Loucy (cell line): ENCODE data around the gene IST1.

Experiments used
- H2AFZ ChIP-seq: fragments of 200-600 bp; sonication (generic); 2 replicates; pipeline ENCODE4 v1.6.0; 2016; ENCODE audit warnings: antibody characterized with exemption, mild to moderate bottlenecking, low read length, moderate library complexity
- H3F3A ChIP-seq: fragments of 200-600 bp; 2 replicates; pipeline ENCODE4 v1.6.0; 2016; ENCODE audit warnings: antibody characterized with exemption, low read depth, mild to moderate bottlenecking
- H3K27me3 ChIP-seq: fragments of 200-600 bp; sonication (generic); 2 replicates; pipeline ENCODE4 v1.6.1; 2014; ENCODE audit warnings: low read length, mild to moderate bottlenecking; ENCODE audit not compliant: insufficient read depth, poor library complexity, severe bottlenecking
- H3K36me3 ChIP-seq: fragments of 200-600 bp; sonication (generic); 2 replicates; pipeline ENCODE4 v1.6.1; 2016; ENCODE audit warnings: low read length; ENCODE audit not compliant: insufficient read depth
- H3K4me1 ChIP-seq: fragments of 200-600 bp; sonication (generic); 2 replicates; pipeline ENCODE4 v1.5.1; 2014; ENCODE audit warnings: low read length, mild to moderate bottlenecking; ENCODE audit not compliant: insufficient read depth, poor library complexity, severe bottlenecking
- H3K4me2 ChIP-seq: fragments of 200-600 bp; sonication (generic); 2 replicates; pipeline ENCODE4 v1.6.0; 2014; ENCODE audit warnings: antibody characterized with exemption, low read length, low read depth, mild to moderate bottlenecking; ENCODE audit not compliant: poor library complexity, severe bottlenecking
- H3K4me3 ChIP-seq: fragments of 200-600 bp; sonication (generic); 2 replicates; pipeline ENCODE4 v1.5.1; 2014; ENCODE audit warnings: low read length, mild to moderate bottlenecking, mixed read lengths; ENCODE audit not compliant: poor library complexity, severe bottlenecking
- H3K79me2 ChIP-seq: fragments of 200-600 bp; sonication (generic); 2 replicates; pipeline ENCODE4 v1.6.1; 2014; ENCODE audit warnings: low read length; ENCODE audit not compliant: insufficient read depth
- H3K9ac ChIP-seq: fragments of 200-600 bp; sonication (generic); 2 replicates; pipeline ENCODE4 v1.6.0; 2014; ENCODE audit warnings: mild to moderate bottlenecking, low read depth, low read length, moderate library complexity; ENCODE audit not compliant: poor library complexity, severe bottlenecking
- H3K9me2 ChIP-seq: fragments of 200-600 bp; sonication (generic); replicated peaks from 2 replicates; pipeline ENCODE4 v1.6.1; 2016; ENCODE audit warnings: low read depth, low read length, mixed read lengths
- H3K9me3 ChIP-seq: fragments of 200-600 bp; sonication (generic); 2 replicates; pipeline ENCODE4 v1.6.1; 2014; ENCODE audit warnings: mild to moderate bottlenecking, antibody characterized with exemption, low read length, low read depth; ENCODE audit not compliant: insufficient read depth
- H4K20me1 ChIP-seq: fragments of 200-600 bp; sonication (generic); 2 replicates; pipeline ENCODE4 v1.6.0; 2014; ENCODE audit warnings: antibody characterized with exemption, low read length, mild to moderate bottlenecking; ENCODE audit not compliant: insufficient read depth, poor library complexity, severe bottlenecking
- EZH2phosphoT487 ChIP-seq: fragments of 200-600 bp; IDR thresholded peaks from 2 replicates; pipeline ENCODE4 v1.6.1; 2018; ENCODE audit warnings: antibody characterized with exemption, mild to moderate bottlenecking, moderate library complexity, borderline replicate concordance
- TF ChIP-seq, protein P1 (sequence below): fragments of 200-600 bp; sonication (generic); conservative IDR thresholded peaks from 2 replicates; pipeline ENCODE4 v1.5.1; 2014; ENCODE audit warnings: mild to moderate bottlenecking, antibody characterized with exemption, low read length

The IST1 gene

DNA sequence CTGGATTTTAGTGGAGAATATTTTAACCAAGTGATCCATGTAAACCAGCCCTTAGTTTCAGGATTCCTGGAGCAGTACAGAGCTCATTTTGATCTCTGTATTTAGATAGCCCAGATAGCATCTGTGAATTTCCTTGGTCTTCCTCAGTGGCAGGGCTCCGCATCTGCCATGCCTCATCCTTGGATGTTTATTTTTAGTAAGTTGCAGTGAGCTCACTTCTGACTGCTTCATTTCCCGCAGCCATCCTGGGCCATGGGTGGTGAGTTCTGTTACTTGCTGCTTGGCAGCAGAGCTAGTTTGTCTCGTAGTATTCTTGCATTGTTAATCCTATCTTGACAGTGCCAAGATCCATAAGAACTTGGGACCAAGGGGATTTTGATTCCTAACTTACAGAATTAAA, 33.7 kb downstream of the IST1 start:
- H3F3A ChIP-seq: no peaks in the 10 kb centered on the region
- H2AFZ ChIP-seq: no peak overlapping the region
- peaks cover 83% of the 10 kb centered on the region for H3K36me3 ChIP-seq
- no peaks in the 10 kb centered on the region for H3K4me1 ChIP-seq
- no peak overlapping the region for H3K4me3 ChIP-seq
- H3K9me2 ChIP-seq: no peaks in the 10 kb centered on the region
- H3K9ac ChIP-seq: no peak overlapping the region
- H3K9me3 ChIP-seq: no peaks in the 10 kb centered on the region
- H3K4me2 ChIP-seq: no peak overlapping the region
- no peaks in the 10 kb centered on the region for H3K27me3 ChIP-seq
- TF ChIP-seq EZH2phosphoT487: no peak
- TF ChIP-seq, protein P1, sequence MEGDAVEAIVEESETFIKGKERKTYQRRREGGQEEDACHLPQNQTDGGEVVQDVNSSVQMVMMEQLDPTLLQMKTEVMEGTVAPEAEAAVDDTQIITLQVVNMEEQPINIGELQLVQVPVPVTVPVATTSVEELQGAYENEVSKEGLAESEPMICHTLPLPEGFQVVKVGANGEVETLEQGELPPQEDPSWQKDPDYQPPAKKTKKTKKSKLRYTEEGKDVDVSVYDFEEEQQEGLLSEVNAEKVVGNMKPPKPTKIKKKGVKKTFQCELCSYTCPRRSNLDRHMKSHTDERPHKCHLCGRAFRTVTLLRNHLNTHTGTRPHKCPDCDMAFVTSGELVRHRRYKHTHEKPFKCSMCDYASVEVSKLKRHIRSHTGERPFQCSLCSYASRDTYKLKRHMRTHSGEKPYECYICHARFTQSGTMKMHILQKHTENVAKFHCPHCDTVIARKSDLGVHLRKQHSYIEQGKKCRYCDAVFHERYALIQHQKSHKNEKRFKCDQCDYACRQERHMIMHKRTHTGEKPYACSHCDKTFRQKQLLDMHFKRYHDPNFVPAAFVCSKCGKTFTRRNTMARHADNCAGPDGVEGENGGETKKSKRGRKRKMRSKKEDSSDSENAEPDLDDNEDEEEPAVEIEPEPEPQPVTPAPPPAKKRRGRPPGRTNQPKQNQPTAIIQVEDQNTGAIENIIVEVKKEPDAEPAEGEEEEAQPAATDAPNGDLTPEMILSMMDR: no peak
- H4K20me1 ChIP-seq: peaks cover 23% of the 10 kb centered on the region
- no peaks in the 10 kb centered on the region for H3K79me2 ChIP-seq

DNA sequence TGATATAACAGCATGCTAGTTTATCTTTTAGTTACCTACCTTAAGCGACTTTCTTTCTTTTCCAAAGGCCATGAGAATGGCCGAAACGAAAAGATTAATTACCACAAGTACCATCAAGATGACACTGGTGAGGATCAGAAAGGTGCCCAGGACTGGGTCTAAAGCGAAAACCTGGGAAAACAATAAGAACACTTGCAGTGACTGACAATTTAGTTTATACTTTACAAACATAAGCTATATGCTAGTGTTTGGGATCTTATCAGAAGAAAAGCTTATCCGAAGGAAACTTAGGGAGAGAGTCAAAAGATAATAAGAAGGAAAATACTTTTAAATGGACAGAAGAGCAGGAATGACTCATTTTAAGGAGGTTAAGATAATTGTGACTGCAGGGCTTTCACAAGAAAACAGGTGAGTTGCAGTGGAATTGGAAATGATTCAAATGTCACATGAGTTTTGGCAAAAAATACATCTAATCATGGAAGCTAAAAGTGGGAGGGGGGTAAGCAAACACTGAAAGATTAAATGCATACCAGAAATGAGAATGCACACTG, 34.8 kb downstream of the IST1 start:
- H3K4me2 ChIP-seq: no peak overlapping the region
- no peaks in the 10 kb centered on the region for H3K79me2 ChIP-seq
- H3F3A ChIP-seq: no peaks in the 10 kb centered on the region
- no peaks in the 10 kb centered on the region for H3K9me2 ChIP-seq
- peaks cover 23% of the 10 kb centered on the region for H4K20me1 ChIP-seq
- no peak overlapping the region for H3K9ac ChIP-seq
- no peak overlapping the region for H3K4me3 ChIP-seq
- no peaks in the 10 kb centered on the region for H3K9me3 ChIP-seq
- no peaks in the 10 kb centered on the region for H3K4me1 ChIP-seq
- H3K36me3 ChIP-seq: peaks cover 86% of the 10 kb centered on the region
- no peak overlapping the region for H2AFZ ChIP-seq
- no peaks in the 10 kb centered on the region for H3K27me3 ChIP-seq
- TF ChIP-seq, protein P1: no peak
- TF ChIP-seq EZH2phosphoT487: no peak

DNA sequence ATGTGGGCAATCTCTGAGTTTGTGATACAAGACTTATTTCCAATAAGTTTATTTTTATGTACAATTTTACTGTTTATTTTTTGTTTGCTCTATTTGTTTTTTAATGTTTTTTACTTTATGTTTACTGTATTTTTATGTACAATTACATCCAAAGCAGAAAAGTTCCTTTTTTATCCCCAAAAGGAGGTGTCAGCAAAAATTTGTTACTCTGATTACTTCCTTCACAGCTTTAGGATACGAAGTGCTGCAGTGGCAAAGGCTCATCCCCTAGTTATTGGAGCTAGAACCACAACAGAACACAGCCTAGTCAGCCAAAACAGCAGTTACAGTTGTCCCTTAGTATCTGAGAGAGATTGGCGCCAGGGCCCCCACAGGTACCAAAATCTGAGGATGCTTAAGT, 35.7 kb downstream of the IST1 start:
- TF ChIP-seq, protein P1: no peak
- TF ChIP-seq EZH2phosphoT487: no peak
- no peak overlapping the region for H3K4me2 ChIP-seq
- no peaks in the 10 kb centered on the region for H3K9me3 ChIP-seq
- no peak overlapping the region for H3K4me3 ChIP-seq
- H2AFZ ChIP-seq: no peak overlapping the region
- no peaks in the 10 kb centered on the region for H3K4me1 ChIP-seq
- H3K36me3 ChIP-seq: peaks cover 78% of the 10 kb centered on the region
- H4K20me1 ChIP-seq: peaks cover 23% of the 10 kb centered on the region
- no peaks in the 10 kb centered on the region for H3K9me2 ChIP-seq
- no peaks in the 10 kb centered on the region for H3K79me2 ChIP-seq
- no peaks in the 10 kb centered on the region for H3F3A ChIP-seq
- H3K27me3 ChIP-seq: no peaks in the 10 kb centered on the region
- H3K9ac ChIP-seq: no peak overlapping the region
